HEK293 (cell line): ENCODE data around the gene AHCYL2.

Experiments
- EGR2 ChIP-seq: fragments of 450-650 bp; formaldehyde crosslinking; IDR thresholded peaks from 2 replicates; pipeline ENCODE4 v1.5.1; 2016; ENCODE audit warnings: low read depth, missing biosample characterization, missing genetic modification characterization
- GLI4 ChIP-seq: fragments of 450-650 bp; formaldehyde crosslinking; IDR thresholded peaks from 2 replicates; pipeline ENCODE4 v1.5.1; 2016; ENCODE audit warnings: missing biosample characterization, missing genetic modification characterization
- OSR2 ChIP-seq: fragments of 450-650 bp; formaldehyde crosslinking; IDR thresholded peaks from 2 replicates; pipeline ENCODE4 v1.5.1; 2016; ENCODE audit warnings: missing biosample characterization, missing genetic modification characterization
- OVOL3 ChIP-seq: fragments of 450-650 bp; formaldehyde crosslinking; IDR thresholded peaks from 2 replicates; pipeline ENCODE4 v1.5.1; 2016; ENCODE audit warnings: missing biosample characterization, missing genetic modification characterization
- ZNF140 ChIP-seq: fragments of 450-650 bp; formaldehyde crosslinking; IDR thresholded peaks from 2 replicates; pipeline ENCODE4 v1.5.1; 2016; ENCODE audit warnings: missing biosample characterization, missing genetic modification characterization
- ZNF211 ChIP-seq: fragments of 450-650 bp; formaldehyde crosslinking; IDR thresholded peaks from 2 replicates; pipeline ENCODE4 v1.5.1; 2016; ENCODE audit warnings: low read depth, missing biosample characterization, missing genetic modification characterization
- ZNF223 ChIP-seq: fragments of 450-650 bp; formaldehyde crosslinking; IDR thresholded peaks from 2 replicates; pipeline ENCODE4 v1.5.1; 2016; ENCODE audit warnings: missing biosample characterization, missing genetic modification characterization
- ZNF292 ChIP-seq: fragments of 450-650 bp; formaldehyde crosslinking; IDR thresholded peaks from 2 replicates; pipeline ENCODE4 v1.5.1; 2016; ENCODE audit warnings: low read depth, missing biosample characterization, missing genetic modification characterization, borderline replicate concordance
- ZNF426 ChIP-seq: fragments of 450-650 bp; formaldehyde crosslinking; IDR thresholded peaks from 2 replicates; pipeline ENCODE4 v1.5.1; 2017; ENCODE audit warnings: missing biosample characterization, missing genetic modification characterization, mild to moderate bottlenecking, inconsistent platforms, moderate library complexity
- ZNF510 ChIP-seq: fragments of 450-650 bp; formaldehyde crosslinking; IDR thresholded peaks from 2 replicates; pipeline ENCODE4 v1.5.1; 2018; ENCODE audit warnings: mild to moderate bottlenecking, missing genetic modification characterization, missing biosample characterization; ENCODE audit not compliant: insufficient replicate concordance
- ZNF514 ChIP-seq: fragments of 450-650 bp; formaldehyde crosslinking; IDR thresholded peaks from 2 replicates; pipeline ENCODE4 v1.5.1; 2016; ENCODE audit warnings: missing biosample characterization, missing genetic modification characterization
- ZNF544 ChIP-seq: fragments of 450-650 bp; formaldehyde crosslinking; IDR thresholded peaks from 2 replicates; pipeline ENCODE4 v1.5.0; 2017; ENCODE audit warnings: missing biosample characterization, missing genetic modification characterization
- ZNF549 ChIP-seq: fragments of 450-650 bp; IDR thresholded peaks from 2 replicates; pipeline ENCODE4 v1.5.1; 2018; ENCODE audit warnings: missing biosample characterization, missing genetic modification characterization, mild to moderate bottlenecking, inconsistent platforms, moderate library complexity
- ZNF558 ChIP-seq: fragments of 450-650 bp; formaldehyde crosslinking; IDR thresholded peaks from 2 replicates; pipeline ENCODE4 v1.5.1; 2016; ENCODE audit warnings: missing biosample characterization, missing genetic modification characterization
- ZNF571 ChIP-seq: fragments of 450-650 bp; formaldehyde crosslinking; IDR thresholded peaks from 2 replicates; pipeline ENCODE4 v1.5.0; 2017; ENCODE audit warnings: missing biosample characterization, missing genetic modification characterization
- ZNF623 ChIP-seq: fragments of 450-650 bp; formaldehyde crosslinking; IDR thresholded peaks from 2 replicates; pipeline ENCODE4 v1.5.1; 2016; ENCODE audit warnings: missing biosample characterization, missing genetic modification characterization
- ZNF677 ChIP-seq: fragments of 450-650 bp; IDR thresholded peaks from 2 replicates; pipeline ENCODE4 v1.5.0; 2018; ENCODE audit warnings: missing biosample characterization, mild to moderate bottlenecking, missing genetic modification characterization, moderate library complexity
- ZNF776 ChIP-seq: fragments of 450-650 bp; formaldehyde crosslinking; IDR thresholded peaks from 2 replicates; pipeline ENCODE4 v1.5.0; 2017; ENCODE audit warnings: missing biosample characterization, missing genetic modification characterization, borderline replicate concordance
- ZNF792 ChIP-seq: fragments of 450-650 bp; formaldehyde crosslinking; IDR thresholded peaks from 2 replicates; pipeline ENCODE4 v1.5.1; 2016; ENCODE audit warnings: missing biosample characterization, missing genetic modification characterization
- TF ChIP-seq, protein P1 (sequence below): fragments of 450-650 bp; formaldehyde crosslinking; IDR thresholded peaks from 2 replicates; pipeline ENCODE4 v1.5.1; 2016; ENCODE audit warnings: missing biosample characterization, missing genetic modification characterization
- TF ChIP-seq, protein P2 (sequence below): fragments of 450-650 bp; formaldehyde crosslinking; IDR thresholded peaks from 2 replicates; pipeline ENCODE4 v1.5.1; 2016; ENCODE audit warnings: missing biosample characterization, missing genetic modification characterization
- TF ChIP-seq, protein P3 (sequence below): fragments of 450-650 bp; formaldehyde crosslinking; IDR thresholded peaks from 2 replicates; pipeline ENCODE4 v1.5.0; 2017; ENCODE audit warnings: missing biosample characterization, missing genetic modification characterization, borderline replicate concordance
- TF ChIP-seq, protein P4 (sequence below): fragments of 450-650 bp; formaldehyde crosslinking; IDR thresholded peaks from 2 replicates; pipeline ENCODE4 v1.5.1; 2017; ENCODE audit warnings: missing biosample characterization, missing genetic modification characterization
- TF ChIP-seq, protein P5 (sequence below): fragments of 450-650 bp; formaldehyde crosslinking; IDR thresholded peaks from 2 replicates; pipeline ENCODE4 v1.5.1; 2016; ENCODE audit warnings: missing biosample characterization, missing genetic modification characterization
- TF ChIP-seq, protein P6 (sequence below): fragments of 450-650 bp; formaldehyde crosslinking; IDR thresholded peaks from 2 replicates; pipeline ENCODE4 v1.5.1; 2016; ENCODE audit warnings: missing biosample characterization, missing genetic modification characterization

The AHCYL2 gene

DNA sequence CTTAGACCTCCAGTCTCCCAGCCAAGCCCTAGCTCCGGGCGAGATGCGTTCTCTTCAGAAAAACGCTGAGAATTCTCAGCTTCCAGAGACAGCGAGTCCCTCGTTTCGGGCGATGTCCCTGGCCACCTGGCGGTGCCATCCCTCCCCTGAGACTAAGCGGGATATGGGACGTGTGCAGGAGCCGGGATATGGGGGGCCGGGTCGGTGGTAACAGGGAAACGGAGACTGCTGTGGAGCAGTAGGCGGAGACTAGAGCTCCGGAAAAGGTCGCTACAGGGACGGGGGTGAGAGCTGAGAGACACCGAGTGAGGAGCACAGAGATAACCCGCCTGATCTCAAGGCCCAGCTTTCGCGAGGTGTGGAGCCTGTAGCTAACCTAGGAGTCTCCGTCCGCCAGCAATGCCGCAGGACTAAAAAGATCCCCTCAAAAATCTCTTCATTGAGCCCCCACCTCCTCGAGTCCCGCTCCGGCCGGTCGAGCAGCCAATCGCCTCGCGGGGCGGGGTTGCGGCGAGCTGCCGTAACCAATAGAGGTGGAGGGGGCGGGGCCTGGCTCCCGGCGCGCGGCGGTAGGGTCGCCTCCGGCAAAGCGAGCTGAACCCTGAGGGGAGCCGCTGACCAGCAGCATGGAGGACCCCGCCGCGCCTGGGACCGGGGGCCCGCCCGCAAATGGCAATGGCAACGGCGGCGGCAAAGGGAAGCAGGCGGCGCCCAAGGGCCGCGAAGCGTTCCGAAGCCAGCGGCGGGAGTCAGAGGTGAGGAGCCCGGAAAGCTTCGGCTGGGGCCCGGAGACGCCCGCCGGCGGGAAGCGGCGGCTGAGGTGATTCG, 209.2 kb downstream of the AHCYL2 start, which contains the start of gene STRIP2 (continued):
- TF ChIP-seq, protein P1, sequence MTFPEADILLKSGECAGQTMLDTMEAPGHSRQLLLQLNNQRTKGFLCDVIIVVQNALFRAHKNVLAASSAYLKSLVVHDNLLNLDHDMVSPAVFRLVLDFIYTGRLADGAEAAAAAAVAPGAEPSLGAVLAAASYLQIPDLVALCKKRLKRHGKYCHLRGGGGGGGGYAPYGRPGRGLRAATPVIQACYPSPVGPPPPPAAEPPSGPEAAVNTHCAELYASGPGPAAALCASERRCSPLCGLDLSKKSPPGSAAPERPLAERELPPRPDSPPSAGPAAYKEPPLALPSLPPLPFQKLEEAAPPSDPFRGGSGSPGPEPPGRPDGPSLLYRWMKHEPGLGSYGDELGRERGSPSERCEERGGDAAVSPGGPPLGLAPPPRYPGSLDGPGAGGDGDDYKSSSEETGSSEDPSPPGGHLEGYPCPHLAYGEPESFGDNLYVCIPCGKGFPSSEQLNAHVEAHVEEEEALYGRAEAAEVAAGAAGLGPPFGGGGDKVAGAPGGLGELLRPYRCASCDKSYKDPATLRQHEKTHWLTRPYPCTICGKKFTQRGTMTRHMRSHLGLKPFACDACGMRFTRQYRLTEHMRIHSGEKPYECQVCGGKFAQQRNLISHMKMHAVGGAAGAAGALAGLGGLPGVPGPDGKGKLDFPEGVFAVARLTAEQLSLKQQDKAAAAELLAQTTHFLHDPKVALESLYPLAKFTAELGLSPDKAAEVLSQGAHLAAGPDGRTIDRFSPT: no peak
- TF ChIP-seq ZNF544 (tag by site-specific recombination): no peak
- no peak for TF ChIP-seq EGR2 (tag by site-specific recombination)
- TF ChIP-seq, protein P2, sequence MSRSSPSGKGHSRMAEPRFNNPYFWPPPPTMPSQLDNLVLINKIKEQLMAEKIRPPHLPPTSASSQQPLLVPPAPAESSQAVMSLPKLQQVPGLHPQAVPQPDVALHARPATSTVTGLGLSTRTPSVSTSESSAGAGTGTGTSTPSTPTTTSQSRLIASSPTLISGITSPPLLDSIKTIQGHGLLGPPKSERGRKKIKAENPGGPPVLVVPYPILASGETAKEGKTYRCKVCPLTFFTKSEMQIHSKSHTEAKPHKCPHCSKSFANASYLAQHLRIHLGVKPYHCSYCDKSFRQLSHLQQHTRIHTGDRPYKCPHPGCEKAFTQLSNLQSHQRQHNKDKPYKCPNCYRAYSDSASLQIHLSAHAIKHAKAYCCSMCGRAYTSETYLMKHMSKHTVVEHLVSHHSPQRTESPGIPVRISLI: no peak
- no peak for TF ChIP-seq ZNF549 (tag by site-specific recombination)
- TF ChIP-seq GLI4 (tag by site-specific recombination): 0 out of 2 replicates have a peak, but pooled peaks have one; percentile 11
- TF ChIP-seq, protein P3, sequence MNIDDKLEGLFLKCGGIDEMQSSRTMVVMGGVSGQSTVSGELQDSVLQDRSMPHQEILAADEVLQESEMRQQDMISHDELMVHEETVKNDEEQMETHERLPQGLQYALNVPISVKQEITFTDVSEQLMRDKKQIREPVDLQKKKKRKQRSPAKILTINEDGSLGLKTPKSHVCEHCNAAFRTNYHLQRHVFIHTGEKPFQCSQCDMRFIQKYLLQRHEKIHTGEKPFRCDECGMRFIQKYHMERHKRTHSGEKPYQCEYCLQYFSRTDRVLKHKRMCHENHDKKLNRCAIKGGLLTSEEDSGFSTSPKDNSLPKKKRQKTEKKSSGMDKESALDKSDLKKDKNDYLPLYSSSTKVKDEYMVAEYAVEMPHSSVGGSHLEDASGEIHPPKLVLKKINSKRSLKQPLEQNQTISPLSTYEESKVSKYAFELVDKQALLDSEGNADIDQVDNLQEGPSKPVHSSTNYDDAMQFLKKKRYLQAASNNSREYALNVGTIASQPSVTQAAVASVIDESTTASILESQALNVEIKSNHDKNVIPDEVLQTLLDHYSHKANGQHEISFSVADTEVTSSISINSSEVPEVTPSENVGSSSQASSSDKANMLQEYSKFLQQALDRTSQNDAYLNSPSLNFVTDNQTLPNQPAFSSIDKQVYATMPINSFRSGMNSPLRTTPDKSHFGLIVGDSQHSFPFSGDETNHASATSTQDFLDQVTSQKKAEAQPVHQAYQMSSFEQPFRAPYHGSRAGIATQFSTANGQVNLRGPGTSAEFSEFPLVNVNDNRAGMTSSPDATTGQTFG (tag by site-specific recombination): no peak
- TF ChIP-seq ZNF623 (tag by site-specific recombination): no peak
- TF ChIP-seq ZNF292 (tag by site-specific recombination): no peak
- TF ChIP-seq, protein P4, sequence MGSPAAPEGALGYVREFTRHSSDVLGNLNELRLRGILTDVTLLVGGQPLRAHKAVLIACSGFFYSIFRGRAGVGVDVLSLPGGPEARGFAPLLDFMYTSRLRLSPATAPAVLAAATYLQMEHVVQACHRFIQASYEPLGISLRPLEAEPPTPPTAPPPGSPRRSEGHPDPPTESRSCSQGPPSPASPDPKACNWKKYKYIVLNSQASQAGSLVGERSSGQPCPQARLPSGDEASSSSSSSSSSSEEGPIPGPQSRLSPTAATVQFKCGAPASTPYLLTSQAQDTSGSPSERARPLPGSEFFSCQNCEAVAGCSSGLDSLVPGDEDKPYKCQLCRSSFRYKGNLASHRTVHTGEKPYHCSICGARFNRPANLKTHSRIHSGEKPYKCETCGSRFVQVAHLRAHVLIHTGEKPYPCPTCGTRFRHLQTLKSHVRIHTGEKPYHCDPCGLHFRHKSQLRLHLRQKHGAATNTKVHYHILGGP (tag by site-specific recombination): no peak
- TF ChIP-seq ZNF677 (tag by site-specific recombination): no peak
- TF ChIP-seq ZNF571 (tag by site-specific recombination): no peak
- TF ChIP-seq ZNF140 (tag by site-specific recombination): no peak
- TF ChIP-seq ZNF510 (tag by site-specific recombination): no peak
- TF ChIP-seq ZNF514: no peak
- TF ChIP-seq ZNF211: no peak
- 0 out of 2 replicates have a peak, but pooled peaks have one; percentile 20 for TF ChIP-seq OSR2 (tag by site-specific recombination)
- no peak for TF ChIP-seq ZNF792 (tag by site-specific recombination)
- TF ChIP-seq, protein P5, sequence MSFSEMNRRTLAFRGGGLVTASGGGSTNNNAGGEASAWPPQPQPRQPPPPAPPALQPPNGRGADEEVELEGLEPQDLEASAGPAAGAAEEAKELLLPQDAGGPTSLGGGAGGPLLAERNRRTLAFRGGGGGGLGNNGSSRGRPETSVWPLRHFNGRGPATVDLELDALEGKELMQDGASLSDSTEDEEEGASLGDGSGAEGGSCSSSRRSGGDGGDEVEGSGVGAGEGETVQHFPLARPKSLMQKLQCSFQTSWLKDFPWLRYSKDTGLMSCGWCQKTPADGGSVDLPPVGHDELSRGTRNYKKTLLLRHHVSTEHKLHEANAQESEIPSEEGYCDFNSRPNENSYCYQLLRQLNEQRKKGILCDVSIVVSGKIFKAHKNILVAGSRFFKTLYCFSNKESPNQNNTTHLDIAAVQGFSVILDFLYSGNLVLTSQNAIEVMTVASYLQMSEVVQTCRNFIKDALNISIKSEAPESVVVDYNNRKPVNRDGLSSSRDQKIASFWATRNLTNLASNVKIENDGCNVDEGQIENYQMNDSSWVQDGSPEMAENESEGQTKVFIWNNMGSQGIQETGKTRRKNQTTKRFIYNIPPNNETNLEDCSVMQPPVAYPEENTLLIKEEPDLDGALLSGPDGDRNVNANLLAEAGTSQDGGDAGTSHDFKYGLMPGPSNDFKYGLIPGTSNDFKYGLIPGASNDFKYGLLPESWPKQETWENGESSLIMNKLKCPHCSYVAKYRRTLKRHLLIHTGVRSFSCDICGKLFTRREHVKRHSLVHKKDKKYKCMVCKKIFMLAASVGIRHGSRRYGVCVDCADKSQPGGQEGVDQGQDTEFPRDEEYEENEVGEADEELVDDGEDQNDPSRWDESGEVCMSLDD (tag by site-specific recombination): peak; percentile 80
- no peak for TF ChIP-seq ZNF558
- no peak for TF ChIP-seq ZNF776
- TF ChIP-seq ZNF223: no peak
- TF ChIP-seq ZNF426: no peak
- no peak for TF ChIP-seq OVOL3 (tag by site-specific recombination)
- TF ChIP-seq, protein P6, sequence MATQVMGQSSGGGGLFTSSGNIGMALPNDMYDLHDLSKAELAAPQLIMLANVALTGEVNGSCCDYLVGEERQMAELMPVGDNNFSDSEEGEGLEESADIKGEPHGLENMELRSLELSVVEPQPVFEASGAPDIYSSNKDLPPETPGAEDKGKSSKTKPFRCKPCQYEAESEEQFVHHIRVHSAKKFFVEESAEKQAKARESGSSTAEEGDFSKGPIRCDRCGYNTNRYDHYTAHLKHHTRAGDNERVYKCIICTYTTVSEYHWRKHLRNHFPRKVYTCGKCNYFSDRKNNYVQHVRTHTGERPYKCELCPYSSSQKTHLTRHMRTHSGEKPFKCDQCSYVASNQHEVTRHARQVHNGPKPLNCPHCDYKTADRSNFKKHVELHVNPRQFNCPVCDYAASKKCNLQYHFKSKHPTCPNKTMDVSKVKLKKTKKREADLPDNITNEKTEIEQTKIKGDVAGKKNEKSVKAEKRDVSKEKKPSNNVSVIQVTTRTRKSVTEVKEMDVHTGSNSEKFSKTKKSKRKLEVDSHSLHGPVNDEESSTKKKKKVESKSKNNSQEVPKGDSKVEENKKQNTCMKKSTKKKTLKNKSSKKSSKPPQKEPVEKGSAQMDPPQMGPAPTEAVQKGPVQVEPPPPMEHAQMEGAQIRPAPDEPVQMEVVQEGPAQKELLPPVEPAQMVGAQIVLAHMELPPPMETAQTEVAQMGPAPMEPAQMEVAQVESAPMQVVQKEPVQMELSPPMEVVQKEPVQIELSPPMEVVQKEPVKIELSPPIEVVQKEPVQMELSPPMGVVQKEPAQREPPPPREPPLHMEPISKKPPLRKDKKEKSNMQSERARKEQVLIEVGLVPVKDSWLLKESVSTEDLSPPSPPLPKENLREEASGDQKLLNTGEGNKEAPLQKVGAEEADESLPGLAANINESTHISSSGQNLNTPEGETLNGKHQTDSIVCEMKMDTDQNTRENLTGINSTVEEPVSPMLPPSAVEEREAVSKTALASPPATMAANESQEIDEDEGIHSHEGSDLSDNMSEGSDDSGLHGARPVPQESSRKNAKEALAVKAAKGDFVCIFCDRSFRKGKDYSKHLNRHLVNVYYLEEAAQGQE: peak; percentile 92
- TF ChIP-seq, all 188 proteins: peak for 43
